ENCODE results near the gene HDAC4.

Gene HDAC4

GRCh38 chr2:239381709-239382134 is 19.1 kb downstream of the HDAC4 start:
- no peak for DNase-seq

- no peak for DNase-seq
These were observed 19.8 kb downstream of the HDAC4 start for GRCh38 chr2:239380831-239381708.

GRCh38 chr2:239379641-239380170 is 21.1 kb downstream of the HDAC4 start:
- no peak for DNase-seq

GRCh38 chr2:239378918-239379640 is 21.7 kb downstream of the HDAC4 start:
- no peak for DNase-seq

- no peak for DNase-seq
These were observed 22.6 kb downstream of the HDAC4 start for GRCh38 chr2:239378021-239378917.

- DNase-seq, result no peak
These were observed 23.2 kb downstream of the HDAC4 start for GRCh38 chr2:239377591-239377990.

GRCh38 chr2:239376942-239377531 is 23.8 kb downstream of the HDAC4 start:
- no peak for DNase-seq

GRCh38 chr2:239376351-239376750 is 24.5 kb downstream of the HDAC4 start:
- no peak for DNase-seq

- DNase-seq, result no peak
These were observed 25.4 kb downstream of the HDAC4 start for GRCh38 chr2:239375278-239376061.

- DNase-seq, result no peak
These were observed 25.9 kb downstream of the HDAC4 start for GRCh38 chr2:239374896-239375277.

- DNase-seq, result no peak
These were observed 28.0 kb downstream of the HDAC4 start for GRCh38 chr2:239372835-239373234.

GRCh38 chr2:239371726-239372686 is 28.8 kb downstream of the HDAC4 start:
- DNase-seq, result no peak

GRCh38 chr2:239370876-239371725 is 29.7 kb downstream of the HDAC4 start:
- DNase-seq, result no peak

- DNase-seq, result no peak
These were observed 30.4 kb downstream of the HDAC4 start for GRCh38 chr2:239370403-239370802.

GRCh38 chr2:239369631-239370161 is 31.1 kb downstream of the HDAC4 start:
- DNase-seq, result no peak

GRCh38 chr2:239368906-239369552 is 31.8 kb downstream of the HDAC4 start:
- no peak for DNase-seq

GRCh38 chr2:239368321-239368720 is 32.5 kb downstream of the HDAC4 start:
- no peak for DNase-seq

- DNase-seq, result no peak
These were observed 34.1 kb downstream of the HDAC4 start for GRCh38 chr2:239366740-239367139.
